ENCODE data around the gene KCNJ2.

- no peak for TF ChIP-seq POLR2AphosphoS5 (IDR thresholded peaks at IDR 0.05)
- TF ChIP-seq, protein P1, sequence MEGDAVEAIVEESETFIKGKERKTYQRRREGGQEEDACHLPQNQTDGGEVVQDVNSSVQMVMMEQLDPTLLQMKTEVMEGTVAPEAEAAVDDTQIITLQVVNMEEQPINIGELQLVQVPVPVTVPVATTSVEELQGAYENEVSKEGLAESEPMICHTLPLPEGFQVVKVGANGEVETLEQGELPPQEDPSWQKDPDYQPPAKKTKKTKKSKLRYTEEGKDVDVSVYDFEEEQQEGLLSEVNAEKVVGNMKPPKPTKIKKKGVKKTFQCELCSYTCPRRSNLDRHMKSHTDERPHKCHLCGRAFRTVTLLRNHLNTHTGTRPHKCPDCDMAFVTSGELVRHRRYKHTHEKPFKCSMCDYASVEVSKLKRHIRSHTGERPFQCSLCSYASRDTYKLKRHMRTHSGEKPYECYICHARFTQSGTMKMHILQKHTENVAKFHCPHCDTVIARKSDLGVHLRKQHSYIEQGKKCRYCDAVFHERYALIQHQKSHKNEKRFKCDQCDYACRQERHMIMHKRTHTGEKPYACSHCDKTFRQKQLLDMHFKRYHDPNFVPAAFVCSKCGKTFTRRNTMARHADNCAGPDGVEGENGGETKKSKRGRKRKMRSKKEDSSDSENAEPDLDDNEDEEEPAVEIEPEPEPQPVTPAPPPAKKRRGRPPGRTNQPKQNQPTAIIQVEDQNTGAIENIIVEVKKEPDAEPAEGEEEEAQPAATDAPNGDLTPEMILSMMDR (IDR thresholded peaks at IDR 0.05), result no peak
These were observed 39.7 kb downstream of the KCNJ2 start for GRCh38 chr17:70208825-70209555.

Measured in stomach (tissue), 4 donors.